Heart right ventricle (tissue), 16 donors: ENCODE data around the gene CCDC88A. TPM values are rescaled to one million over a fixed set of nuclear protein-coding genes. Genes with fewer than 3 reads are reported as not detected.

Source experiments
- ATAC-seq, 8 donors: fragments of 200-7000 bp; cut with Tn5 transposase; one replicate each; pipeline ENCODE4 v1.9.1; 2020; ENCODE audit warnings: mild to moderate bottlenecking in 8 of 8, moderate library complexity in 8 of 8, moderate number of reproducible peaks in 1 of 8
- DNase-seq, 2 donors: peaks; one replicate each; pipeline ENCODE4 v3.0.0-alpha.2; 2020
- H3K27ac ChIP-seq, 10 donors: fragments of 200-600 bp; sonication (generic) in 2 of 10; one replicate each; pipeline versions ENCODE4 v1.5.0 to v1.8.0; 2020 to 2022; ENCODE audit warnings: mild to moderate bottlenecking in 3 of 10
- H3K27me3 ChIP-seq, 7 donors: fragments of 200-600 bp; one replicate each; pipeline ENCODE4 v1.8.0; 2021 to 2022; ENCODE audit warnings: mild to moderate bottlenecking in 2 of 7
- H3K36me3 ChIP-seq, 9 donors: fragments of 200-600 bp; sonication (generic) in 1 of 9; one replicate each; pipeline versions ENCODE4 v1.5.0 to v1.8.0; 2020 to 2022; ENCODE audit warnings: mild to moderate bottlenecking in 2 of 9
- H3K4me1 ChIP-seq, 9 donors: fragments of 200-600 bp; sonication (generic) in 1 of 9; one replicate each; pipeline versions ENCODE4 v1.5.0 to v1.8.0; 2020 to 2022; ENCODE audit warnings: mild to moderate bottlenecking in 4 of 9
- H3K4me3 ChIP-seq, 10 donors: fragments of 200-600 bp; sonication (generic) in 2 of 10; one replicate each; pipeline versions ENCODE4 v1.5.0 to v1.8.0; 2020 to 2022; ENCODE audit warnings: mild to moderate bottlenecking in 7 of 10, moderate library complexity in 2 of 10
- H3K9me3 ChIP-seq, 11 donors: fragments of 200-600 bp in 10 of 11; sonication (generic) in 2 of 11; one replicate each; pipeline versions ENCODE4 v1.5.0 to v1.8.0; 2013 to 2022; ENCODE audit warnings: mild to moderate bottlenecking in 2 of 11, control low read depth in 1 of 11, moderate library complexity in 1 of 11
- WGBS, 2 donors: extraction: QIAGEN DNeasy Blood & Tissue Kit; methylation state at CpG; one replicate each; pipeline ENCODE4 v1.1.7; 2013; ENCODE audit warnings: inconsistent platforms in 1 of 2; 5-methylcytosine and 5-hydroxymethylcytosine counted together
- intact Hi-C, 10 donors: fragments of 100-400 bp; cut with DNase I; formaldehyde crosslinking; loops; one replicate each; pipeline versions ENCODE4 v1.11.1 to v1.14.2; 2022
- polyA plus RNA-seq, 2 donors: library from polyadenylated mRNA; stranded (reverse); fragments of 200-250 nt; gene quantifications; one replicate each; pipeline ENCODE4 v1.2.3, GENCODE V29; 2013
- total RNA-seq, 10 donors: library from RNA; stranded (reverse); fragmentation: NEBNext Ultra II Directional in 3 of 10; extraction: Animal tissue kit (Norgen Biotek cat#: 25700) in 3 of 10; gene quantifications; one replicate each; pipeline versions ENCODE4 v1.2.1 to v1.2.4, GENCODE V29; 2021 to 2023
- TF ChIP-seq, protein P1 (sequence below), 9 donors: fragments of 200-600 bp; sonication (generic) in 2 of 9; IDR thresholded peaks; one replicate each; pipeline versions ENCODE4 v1.5.0 to v1.8.0; 2021 to 2022; ENCODE audit warnings: antibody characterized with exemption in 9 of 9, mild to moderate bottlenecking in 5 of 9, moderate library complexity in 1 of 9
- donor health status: Arrhythmogenic right ventricular cardiomyopathy.
- donor health status: ischemic (EF 13 %, LVEDD 7.1; RV severe dilation, severe dysfunction).
- donor health status: healthy with polysubstance abuse.
- donor health status: DM: no; HTN: yes; CAD: no.
- donor health status: DM: no; HTN: no; CAD: no.
- donor health status: ischemic (EF 25% LVEDD 6.9; RV normal size, moderate dysfunction).
- donor health status: ischemic (EF 25% LVEDD 5.7; RV mildly dilated, moderate dysfunction).
- donor health status: healthy.
- donor health status: DM: yes; HTN: yes; CAD: no.
- donor health status: Ischemic cardiomyopathy.
- donor health status: ischemic (EF 35%, LVEDD 5.7; RV mildly dilated, moderate dysfunction).
- donor health status: nonischemic (EF 11% LVEDD 7.7; RV severe dilation, severe dysfunction).
- donor health status: DM: yes; HTN: yes; CAD: no.
- donor health status: PGD.
- donor health status: ischemic (EF 29% LVEDD 5.4; RV normal size, mild dysfunction).
- donor health status: nonischemic (EF 23%, LVEDD 6.1; RV moderate dilation, normal function).

Gene CCDC88A
- total and polyA plus RNA-seq, 12 donors: 7.8 to 45.4 (median 22.6) TPM

DNA sequence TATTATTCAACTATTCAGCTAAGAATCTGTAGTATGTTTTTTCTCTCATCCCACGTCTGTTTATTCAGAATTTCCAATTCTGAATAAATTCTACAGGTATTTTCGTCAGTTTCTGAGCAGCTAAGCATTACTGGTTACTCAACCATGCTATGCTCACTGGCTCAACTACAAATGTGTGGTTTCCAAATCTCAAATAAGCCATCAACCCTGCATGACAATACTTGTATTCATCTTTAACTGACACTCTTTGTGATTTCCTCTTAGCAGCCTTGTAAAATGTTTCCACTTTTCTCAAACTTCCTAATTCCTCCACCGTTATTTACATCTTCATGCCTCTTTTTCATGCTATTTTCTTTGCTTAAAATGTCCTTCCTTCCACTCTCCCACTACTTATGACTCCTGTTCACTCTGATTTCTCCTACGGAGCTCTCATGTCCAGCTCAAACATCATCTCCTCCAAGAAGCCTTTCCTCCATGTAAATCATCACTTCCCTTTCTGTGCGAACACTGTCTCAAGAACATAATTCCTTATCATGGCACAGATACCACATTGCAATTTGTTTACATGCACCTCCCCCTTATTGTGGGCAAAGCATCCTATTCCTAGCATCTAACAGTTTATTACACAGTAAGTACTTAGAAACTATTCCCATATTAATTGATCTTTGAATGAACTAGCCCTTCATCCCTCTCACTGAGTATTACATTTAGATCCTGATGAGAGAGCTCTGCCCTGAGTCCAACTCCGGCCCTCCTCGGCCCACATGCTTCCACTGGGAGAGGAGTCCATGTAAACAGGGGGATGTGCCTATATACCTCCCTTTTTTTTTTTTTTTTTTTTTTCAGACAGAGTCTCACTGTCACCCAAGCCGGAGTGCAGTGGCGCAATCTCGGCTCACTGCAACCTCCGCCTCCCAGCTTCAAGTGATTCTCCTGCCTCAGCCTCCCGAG is 10.5 kb downstream of the CCDC88A start:
- WGBS, 2 donors: 87 to 88% methylated on average over 12 of the region's 12 CpGs
- Histone ChIP-seq H3K4me1 (peaks cover 0 to 5% (median 0%) of the 10 kb centered on the region in 9 donors), H3K9me3 (no peaks in the 10 kb centered on the region), H3K36me3 (peaks cover 0 to 57% (median 0%) of the 10 kb centered on the region in 9 donors), H3K4me3 (no peak overlapping the region), H3K27ac (no peak overlapping the region), H3K27me3 (no peaks in the 10 kb centered on the region)
- TF ChIP-seq, protein P1, sequence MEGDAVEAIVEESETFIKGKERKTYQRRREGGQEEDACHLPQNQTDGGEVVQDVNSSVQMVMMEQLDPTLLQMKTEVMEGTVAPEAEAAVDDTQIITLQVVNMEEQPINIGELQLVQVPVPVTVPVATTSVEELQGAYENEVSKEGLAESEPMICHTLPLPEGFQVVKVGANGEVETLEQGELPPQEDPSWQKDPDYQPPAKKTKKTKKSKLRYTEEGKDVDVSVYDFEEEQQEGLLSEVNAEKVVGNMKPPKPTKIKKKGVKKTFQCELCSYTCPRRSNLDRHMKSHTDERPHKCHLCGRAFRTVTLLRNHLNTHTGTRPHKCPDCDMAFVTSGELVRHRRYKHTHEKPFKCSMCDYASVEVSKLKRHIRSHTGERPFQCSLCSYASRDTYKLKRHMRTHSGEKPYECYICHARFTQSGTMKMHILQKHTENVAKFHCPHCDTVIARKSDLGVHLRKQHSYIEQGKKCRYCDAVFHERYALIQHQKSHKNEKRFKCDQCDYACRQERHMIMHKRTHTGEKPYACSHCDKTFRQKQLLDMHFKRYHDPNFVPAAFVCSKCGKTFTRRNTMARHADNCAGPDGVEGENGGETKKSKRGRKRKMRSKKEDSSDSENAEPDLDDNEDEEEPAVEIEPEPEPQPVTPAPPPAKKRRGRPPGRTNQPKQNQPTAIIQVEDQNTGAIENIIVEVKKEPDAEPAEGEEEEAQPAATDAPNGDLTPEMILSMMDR (IDR thresholded peaks at IDR 0.05): no peak
- DNase-seq: no peak
- ATAC-seq: no peak
- intact Hi-C loops: no loop called here

- peaks cover 0 to 10% (median 0%) of the 10 kb centered on the region in 9 donors for H3K4me1 ChIP-seq
- peaks cover 0 to 60% (median 0%) of the 10 kb centered on the region in 9 donors for H3K36me3 ChIP-seq
- ATAC-seq: no peak
- H3K27me3 ChIP-seq: no peaks in the 10 kb centered on the region
- TF ChIP-seq, protein P1 (IDR thresholded peaks at IDR 0.05): no peak
- H3K4me3 ChIP-seq: no peak overlapping the region
- 69 to 75% methylated on average over 5 of the region's 5 CpGs for WGBS, 2 donors
- DNase-seq: no peak
- no peak overlapping the region for H3K27ac ChIP-seq
- H3K9me3 ChIP-seq: no peaks in the 10 kb centered on the region
- intact Hi-C loops: no loop called here
These were observed 11.4 kb downstream of the CCDC88A start for GRCh38 chr2:55408098-55408882.

DNA sequence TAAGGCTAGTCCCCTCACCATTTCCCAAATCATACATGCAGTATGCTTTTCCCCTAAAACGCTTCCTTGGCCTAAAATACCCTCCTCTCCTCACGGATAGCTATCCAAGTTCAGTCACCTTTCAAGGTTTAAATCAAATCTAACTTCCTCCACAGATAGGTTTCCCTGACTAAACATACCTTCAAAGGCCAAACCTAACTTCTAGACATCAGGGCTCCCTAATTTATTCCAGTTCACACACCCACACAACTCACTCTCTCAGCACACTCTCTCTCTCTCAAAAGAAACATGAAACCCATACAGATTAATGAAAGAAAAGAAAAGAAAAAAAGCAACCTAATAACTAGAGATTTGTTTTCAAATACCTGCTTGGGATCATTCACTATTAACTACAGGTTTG is 14.5 kb downstream of the CCDC88A start:
- peaks cover 0 to 10% (median 0%) of the 10 kb centered on the region in 9 donors for H3K4me1 ChIP-seq
- TF ChIP-seq, protein P1 (IDR thresholded peaks at IDR 0.05): no peak
- ATAC-seq (no peak), DNase-seq (no peak)
- H3K27me3 ChIP-seq: no peaks in the 10 kb centered on the region
- H3K36me3 ChIP-seq: peaks cover 0 to 39% (median 0%) of the 10 kb centered on the region in 9 donors
- 89 to 96% methylated on average over 2 of the region's 2 CpGs for WGBS, 2 donors
- no peak overlapping the region for H3K27ac ChIP-seq
- H3K9me3 ChIP-seq: no peaks in the 10 kb centered on the region
- intact Hi-C loops: no loop called here
- H3K4me3 ChIP-seq: no peak overlapping the region

GRCh38 chr2:55403256-55403998 is 16.2 kb downstream of the CCDC88A start:
- Histone ChIP-seq H3K4me1 (peaks cover 0 to 6% (median 0%) of the 10 kb centered on the region in 9 donors), H3K27ac (no peak overlapping the region), H3K4me3 (no peak overlapping the region), H3K9me3 (no peaks in the 10 kb centered on the region), H3K36me3 (peaks cover 0 to 37% (median 0%) of the 10 kb centered on the region in 9 donors), H3K27me3 (no peaks in the 10 kb centered on the region)
- ATAC-seq (no peak), DNase-seq (no peak)
- WGBS, 2 donors: 92 to 98% methylated on average over 4 of the region's 4 CpGs
- intact Hi-C loops: no loop called here
- TF ChIP-seq, protein P1 (IDR thresholded peaks at IDR 0.05): no peak
